SK-N-SH (cell line): Measurements from ENCODE around the gene PLCH1.

Source experiments
- MEF2A ChIP-seq: IDR thresholded peaks from 2 replicates; pipeline ENCODE4 v1.4.0; 2012; ENCODE audit warnings: low read depth, borderline replicate concordance
- POLR2AphosphoS5 ChIP-seq: IDR thresholded peaks from 2 replicates; pipeline ENCODE4 v1.6.1; 2012; ENCODE audit warnings: low read depth, low read length
- TAF1 ChIP-seq: IDR thresholded peaks from 2 replicates; pipeline ENCODE4 v1.6.1; 2012; ENCODE audit warnings: low read depth, mild to moderate bottlenecking, low read length, moderate library complexity, borderline replicate concordance
- TF ChIP-seq, protein P1 (sequence below): fragments of 200-600 bp; sonication (generic); IDR thresholded peaks from 2 replicates; pipeline ENCODE4 v1.6.1; 2017; ENCODE audit warnings: antibody characterized with exemption, mild to moderate bottlenecking, moderate library complexity
- TF ChIP-seq, protein P2 (sequence below): fragments of 150-350 bp; IDR thresholded peaks from 2 replicates; pipeline ENCODE4 v1.6.1; 2017; ENCODE audit warnings: antibody characterized with exemption, low read length, low read depth, borderline replicate concordance
- TF ChIP-seq, protein P3 (sequence below): IDR thresholded peaks from 2 replicates; pipeline ENCODE4 v1.6.1; 2012; ENCODE audit warnings: mild to moderate bottlenecking, low read depth, low read length, moderate library complexity

DNA sequence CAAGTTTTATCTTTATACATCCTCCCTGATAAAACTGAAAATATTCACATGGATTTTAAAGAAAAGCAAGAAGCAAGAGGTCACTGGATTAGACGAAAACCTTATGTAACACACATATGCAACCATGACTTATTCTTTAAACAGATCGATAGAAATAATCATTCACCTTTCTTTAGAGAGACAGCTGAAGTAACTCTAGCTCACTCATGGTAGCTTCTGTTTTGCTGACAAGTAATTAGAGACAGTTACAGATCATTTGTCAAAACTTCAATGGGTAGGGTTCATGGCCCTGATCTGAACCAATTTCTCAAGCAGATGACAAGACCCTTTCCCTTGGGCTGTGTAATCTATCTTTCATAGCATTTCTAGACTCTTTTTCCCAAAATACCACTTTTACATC is 74.5 kb downstream of the PLCH1 start:
- TF ChIP-seq TAF1 (no peak), POLR2AphosphoS5 (no peak), MEF2A (no peak)
- TF ChIP-seq, protein P1, sequence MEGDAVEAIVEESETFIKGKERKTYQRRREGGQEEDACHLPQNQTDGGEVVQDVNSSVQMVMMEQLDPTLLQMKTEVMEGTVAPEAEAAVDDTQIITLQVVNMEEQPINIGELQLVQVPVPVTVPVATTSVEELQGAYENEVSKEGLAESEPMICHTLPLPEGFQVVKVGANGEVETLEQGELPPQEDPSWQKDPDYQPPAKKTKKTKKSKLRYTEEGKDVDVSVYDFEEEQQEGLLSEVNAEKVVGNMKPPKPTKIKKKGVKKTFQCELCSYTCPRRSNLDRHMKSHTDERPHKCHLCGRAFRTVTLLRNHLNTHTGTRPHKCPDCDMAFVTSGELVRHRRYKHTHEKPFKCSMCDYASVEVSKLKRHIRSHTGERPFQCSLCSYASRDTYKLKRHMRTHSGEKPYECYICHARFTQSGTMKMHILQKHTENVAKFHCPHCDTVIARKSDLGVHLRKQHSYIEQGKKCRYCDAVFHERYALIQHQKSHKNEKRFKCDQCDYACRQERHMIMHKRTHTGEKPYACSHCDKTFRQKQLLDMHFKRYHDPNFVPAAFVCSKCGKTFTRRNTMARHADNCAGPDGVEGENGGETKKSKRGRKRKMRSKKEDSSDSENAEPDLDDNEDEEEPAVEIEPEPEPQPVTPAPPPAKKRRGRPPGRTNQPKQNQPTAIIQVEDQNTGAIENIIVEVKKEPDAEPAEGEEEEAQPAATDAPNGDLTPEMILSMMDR, result no peak
- TF ChIP-seq, protein P2, sequence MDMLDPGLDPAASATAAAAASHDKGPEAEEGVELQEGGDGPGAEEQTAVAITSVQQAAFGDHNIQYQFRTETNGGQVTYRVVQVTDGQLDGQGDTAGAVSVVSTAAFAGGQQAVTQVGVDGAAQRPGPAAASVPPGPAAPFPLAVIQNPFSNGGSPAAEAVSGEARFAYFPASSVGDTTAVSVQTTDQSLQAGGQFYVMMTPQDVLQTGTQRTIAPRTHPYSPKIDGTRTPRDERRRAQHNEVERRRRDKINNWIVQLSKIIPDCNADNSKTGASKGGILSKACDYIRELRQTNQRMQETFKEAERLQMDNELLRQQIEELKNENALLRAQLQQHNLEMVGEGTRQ, result no peak
- TF ChIP-seq, protein P3, sequence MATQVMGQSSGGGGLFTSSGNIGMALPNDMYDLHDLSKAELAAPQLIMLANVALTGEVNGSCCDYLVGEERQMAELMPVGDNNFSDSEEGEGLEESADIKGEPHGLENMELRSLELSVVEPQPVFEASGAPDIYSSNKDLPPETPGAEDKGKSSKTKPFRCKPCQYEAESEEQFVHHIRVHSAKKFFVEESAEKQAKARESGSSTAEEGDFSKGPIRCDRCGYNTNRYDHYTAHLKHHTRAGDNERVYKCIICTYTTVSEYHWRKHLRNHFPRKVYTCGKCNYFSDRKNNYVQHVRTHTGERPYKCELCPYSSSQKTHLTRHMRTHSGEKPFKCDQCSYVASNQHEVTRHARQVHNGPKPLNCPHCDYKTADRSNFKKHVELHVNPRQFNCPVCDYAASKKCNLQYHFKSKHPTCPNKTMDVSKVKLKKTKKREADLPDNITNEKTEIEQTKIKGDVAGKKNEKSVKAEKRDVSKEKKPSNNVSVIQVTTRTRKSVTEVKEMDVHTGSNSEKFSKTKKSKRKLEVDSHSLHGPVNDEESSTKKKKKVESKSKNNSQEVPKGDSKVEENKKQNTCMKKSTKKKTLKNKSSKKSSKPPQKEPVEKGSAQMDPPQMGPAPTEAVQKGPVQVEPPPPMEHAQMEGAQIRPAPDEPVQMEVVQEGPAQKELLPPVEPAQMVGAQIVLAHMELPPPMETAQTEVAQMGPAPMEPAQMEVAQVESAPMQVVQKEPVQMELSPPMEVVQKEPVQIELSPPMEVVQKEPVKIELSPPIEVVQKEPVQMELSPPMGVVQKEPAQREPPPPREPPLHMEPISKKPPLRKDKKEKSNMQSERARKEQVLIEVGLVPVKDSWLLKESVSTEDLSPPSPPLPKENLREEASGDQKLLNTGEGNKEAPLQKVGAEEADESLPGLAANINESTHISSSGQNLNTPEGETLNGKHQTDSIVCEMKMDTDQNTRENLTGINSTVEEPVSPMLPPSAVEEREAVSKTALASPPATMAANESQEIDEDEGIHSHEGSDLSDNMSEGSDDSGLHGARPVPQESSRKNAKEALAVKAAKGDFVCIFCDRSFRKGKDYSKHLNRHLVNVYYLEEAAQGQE, result no peak
